ENCODE data around the gene PEMT.

DNA sequence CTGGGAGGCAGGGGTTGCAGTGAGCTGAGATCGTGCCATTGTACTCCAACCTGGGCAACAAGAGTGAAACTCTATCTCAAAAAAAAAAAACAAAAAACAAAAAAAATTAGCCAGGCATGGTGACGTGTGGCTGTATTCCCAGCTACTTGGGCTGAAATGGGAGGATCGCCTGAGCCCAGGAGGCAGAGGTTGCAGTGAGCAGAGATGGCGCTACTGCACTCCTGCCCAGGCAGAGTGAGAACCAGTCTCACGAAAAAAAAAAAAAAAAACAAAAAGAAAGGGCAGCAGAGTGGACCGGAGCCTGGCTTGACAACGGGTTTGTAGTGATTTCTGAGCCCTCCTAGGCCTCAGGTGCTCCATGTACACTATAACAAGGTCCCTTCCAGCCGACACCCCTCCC, 33.1 kb downstream of the PEMT start:
- no peak for TF ChIP-seq ZNF274 (IDR thresholded peaks at IDR 0.05; ENCODE audit: low read depth, low read length)
- no peak for TF ChIP-seq YY1 (IDR thresholded peaks at IDR 0.05; ENCODE audit: insufficient read depth, insufficient read length)
